Neural cell (in vitro differentiated cells): ENCODE results near the gene HS1BP3.

Experiments used
- CTCF ChIP-seq: fragments of 450-650 bp; IDR thresholded peaks from 2 replicates; pipeline ENCODE4 v1.5.1; 2014; ENCODE audit warnings: antibody characterized with exemption, mild to moderate bottlenecking, moderate library complexity; ENCODE audit not compliant: poor library complexity, severe bottlenecking
- EZH2 ChIP-seq: fragments of 200-600, 300-800 bp; shearing (Covaris generic), sonication (generic); IDR thresholded peaks from 2 replicates; pipeline ENCODE4 v1.6.1; 2014; ENCODE audit warnings: antibody characterized with exemption, low read length, borderline replicate concordance, mild to moderate bottlenecking; ENCODE audit not compliant: insufficient read depth, poor library complexity, severe bottlenecking
- REST ChIP-seq: IDR thresholded peaks from 2 replicates; pipeline ENCODE4 v1.6.1; 2012; ENCODE audit warnings: borderline replicate concordance

DNA sequence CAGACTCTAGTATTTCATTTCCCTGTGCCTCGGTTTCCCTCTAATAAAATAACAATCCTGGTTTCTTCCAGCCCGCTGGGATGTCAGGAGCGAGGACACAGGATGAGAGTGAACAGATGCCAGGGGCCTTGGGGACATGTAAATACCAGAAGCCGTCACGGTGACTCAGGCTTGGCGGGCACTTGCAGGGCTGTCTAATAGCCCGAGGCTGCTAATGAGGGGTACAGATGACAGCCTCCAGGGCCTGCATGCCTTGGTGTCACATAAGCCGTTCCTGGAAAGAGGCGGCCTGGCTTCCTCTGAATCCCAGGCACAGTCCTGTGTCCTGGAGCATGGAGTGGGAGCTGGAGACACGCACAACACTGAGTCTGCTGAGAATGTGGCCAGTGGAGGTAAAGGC, 28.2 kb downstream of the HS1BP3 start:
- TF ChIP-seq CTCF (no peak), EZH2 (no peak), REST (no peak)
